ENCODE data around the gene FKRP. TPM values are rescaled to one million over a fixed set of nuclear protein-coding genes. Genes with fewer than 3 reads are reported as not detected.

FKRP gene
- total RNA-seq, 1 experiment from 2014 or later: 19.4 TPM

DNA sequence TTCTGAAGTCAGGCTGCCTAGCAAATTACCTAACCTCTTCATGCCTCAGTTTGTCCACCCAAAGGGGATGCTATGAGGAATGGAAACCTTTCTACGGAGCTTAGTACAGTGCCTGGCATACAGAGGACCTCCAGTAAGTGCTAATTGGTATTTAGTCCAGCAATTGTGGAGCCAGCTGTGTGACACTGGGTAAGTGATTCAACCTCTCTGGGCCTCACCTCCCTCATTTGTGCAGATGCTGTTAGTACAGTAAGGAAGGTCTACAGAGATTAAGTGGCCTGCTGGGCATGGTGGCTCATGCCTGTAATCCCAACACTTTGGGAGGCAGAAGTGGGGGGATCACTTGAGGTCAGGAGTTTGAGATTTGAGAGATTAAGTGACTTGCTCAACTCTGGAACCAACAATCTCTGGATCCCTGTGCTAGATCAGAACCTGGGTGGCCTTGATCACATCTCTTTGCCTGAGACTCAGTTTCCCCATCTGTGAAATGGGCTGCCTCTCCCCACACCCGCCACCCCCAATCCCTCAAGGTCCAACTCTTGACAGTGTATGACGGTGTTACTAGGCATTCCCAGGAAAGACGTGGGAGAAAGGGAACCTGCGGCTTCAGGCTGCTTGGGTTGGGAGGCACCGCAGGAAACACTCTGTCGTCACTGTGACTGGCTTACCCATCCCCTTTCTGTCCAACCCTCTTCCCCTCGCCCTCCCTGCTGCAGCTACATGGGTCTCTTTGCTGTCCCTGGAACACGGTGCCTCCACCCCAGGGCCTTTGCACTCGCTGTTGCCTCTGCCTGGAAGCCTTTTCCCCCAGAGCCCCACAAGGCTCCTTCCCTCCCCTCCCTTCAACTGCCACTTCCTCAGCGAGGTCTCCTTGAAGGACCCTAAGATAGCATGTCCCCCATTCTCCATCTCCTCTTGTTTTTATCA, 47.2 kb upstream of the FKRP start:
- ChIA-PET POLR2A (interaction anchor here (1.5 kb wide), 1 partner anchor 15 kb away, joined by 4 read pairs; no protein-coding TSS in a partner anchor), RAD21 (ENCODE audit: low non-redundant PET in 1 of 2, low total read pairs in 2 of 2, uncharacterized antibody in 2 of 2, unreplicated experiment in 2 of 2) (no interaction called here), CTCF (interaction anchor here (1.3 kb wide), 1 partner anchor 30 kb away, joined by 3 read pairs; no protein-coding TSS in a partner anchor)
- H2AFZ ChIP-seq (ENCODE audit: low read depth, low read length, poor library complexity, severe bottlenecking): no peak overlapping the region
- H3K36me3 ChIP-seq (ENCODE audit: control insufficient read depth in 1 of 2, insufficient read depth in 2 of 2, low read length in 2 of 2): peaks cover 36 to 37% of the 10 kb centered on the region in 2 experiments
- no peaks in the 10 kb centered on the region for H3K9me2 ChIP-seq (ENCODE audit: insufficient read depth)
- no TSS peak for BruUV-seq (replicated peaks)
- no peaks in the 10 kb centered on the region for H4K20me1 ChIP-seq (ENCODE audit: insufficient read depth)
- H3K4me3 ChIP-seq (replicated peaks in 1 of 2; ENCODE audit: low read depth in 1 of 2, low read length in 2 of 2): no peak overlapping the region
- TF ChIP-seq, protein P1, sequence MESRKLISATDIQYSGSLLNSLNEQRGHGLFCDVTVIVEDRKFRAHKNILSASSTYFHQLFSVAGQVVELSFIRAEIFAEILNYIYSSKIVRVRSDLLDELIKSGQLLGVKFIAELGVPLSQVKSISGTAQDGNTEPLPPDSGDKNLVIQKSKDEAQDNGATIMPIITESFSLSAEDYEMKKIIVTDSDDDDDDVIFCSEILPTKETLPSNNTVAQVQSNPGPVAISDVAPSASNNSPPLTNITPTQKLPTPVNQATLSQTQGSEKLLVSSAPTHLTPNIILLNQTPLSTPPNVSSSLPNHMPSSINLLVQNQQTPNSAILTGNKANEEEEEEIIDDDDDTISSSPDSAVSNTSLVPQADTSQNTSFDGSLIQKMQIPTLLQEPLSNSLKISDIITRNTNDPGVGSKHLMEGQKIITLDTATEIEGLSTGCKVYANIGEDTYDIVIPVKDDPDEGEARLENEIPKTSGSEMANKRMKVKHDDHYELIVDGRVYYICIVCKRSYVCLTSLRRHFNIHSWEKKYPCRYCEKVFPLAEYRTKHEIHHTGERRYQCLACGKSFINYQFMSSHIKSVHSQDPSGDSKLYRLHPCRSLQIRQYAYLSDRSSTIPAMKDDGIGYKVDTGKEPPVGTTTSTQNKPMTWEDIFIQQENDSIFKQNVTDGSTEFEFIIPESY (IDR thresholded peaks at IDR 0.05; ENCODE audit: extremely low read depth, insufficient replicate concordance, low read length): no peak
- TF ChIP-seq SRF (IDR thresholded peaks at IDR 0.05; ENCODE audit: low read depth) (no peak), EZH2phosphoT487 (IDR thresholded peaks at IDR 0.05; ENCODE audit: borderline replicate concordance) (no peak), CBX3 (IDR thresholded peaks at IDR 0.05; ENCODE audit: low read depth) (no peak), RAD21 (IDR thresholded peaks at IDR 0.05; ENCODE audit: low read depth) (no peak), POLR2AphosphoS5 (IDR thresholded peaks at IDR 0.05; ENCODE audit: low read depth, low read length) (0 out of 2 replicates have a peak, but pooled peaks have one; percentile 17)
- TF ChIP-seq, protein P2, sequence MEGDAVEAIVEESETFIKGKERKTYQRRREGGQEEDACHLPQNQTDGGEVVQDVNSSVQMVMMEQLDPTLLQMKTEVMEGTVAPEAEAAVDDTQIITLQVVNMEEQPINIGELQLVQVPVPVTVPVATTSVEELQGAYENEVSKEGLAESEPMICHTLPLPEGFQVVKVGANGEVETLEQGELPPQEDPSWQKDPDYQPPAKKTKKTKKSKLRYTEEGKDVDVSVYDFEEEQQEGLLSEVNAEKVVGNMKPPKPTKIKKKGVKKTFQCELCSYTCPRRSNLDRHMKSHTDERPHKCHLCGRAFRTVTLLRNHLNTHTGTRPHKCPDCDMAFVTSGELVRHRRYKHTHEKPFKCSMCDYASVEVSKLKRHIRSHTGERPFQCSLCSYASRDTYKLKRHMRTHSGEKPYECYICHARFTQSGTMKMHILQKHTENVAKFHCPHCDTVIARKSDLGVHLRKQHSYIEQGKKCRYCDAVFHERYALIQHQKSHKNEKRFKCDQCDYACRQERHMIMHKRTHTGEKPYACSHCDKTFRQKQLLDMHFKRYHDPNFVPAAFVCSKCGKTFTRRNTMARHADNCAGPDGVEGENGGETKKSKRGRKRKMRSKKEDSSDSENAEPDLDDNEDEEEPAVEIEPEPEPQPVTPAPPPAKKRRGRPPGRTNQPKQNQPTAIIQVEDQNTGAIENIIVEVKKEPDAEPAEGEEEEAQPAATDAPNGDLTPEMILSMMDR (IDR thresholded peaks at IDR 0.05 in 2 of 3, conservative IDR thresholded peaks at IDR 0.05 in 1 of 3; ENCODE audit: borderline replicate concordance in 1 of 3, insufficient read depth in 1 of 3, low read depth in 2 of 3, low read length in 2 of 3): no peak
- TF ChIP-seq, protein P3, sequence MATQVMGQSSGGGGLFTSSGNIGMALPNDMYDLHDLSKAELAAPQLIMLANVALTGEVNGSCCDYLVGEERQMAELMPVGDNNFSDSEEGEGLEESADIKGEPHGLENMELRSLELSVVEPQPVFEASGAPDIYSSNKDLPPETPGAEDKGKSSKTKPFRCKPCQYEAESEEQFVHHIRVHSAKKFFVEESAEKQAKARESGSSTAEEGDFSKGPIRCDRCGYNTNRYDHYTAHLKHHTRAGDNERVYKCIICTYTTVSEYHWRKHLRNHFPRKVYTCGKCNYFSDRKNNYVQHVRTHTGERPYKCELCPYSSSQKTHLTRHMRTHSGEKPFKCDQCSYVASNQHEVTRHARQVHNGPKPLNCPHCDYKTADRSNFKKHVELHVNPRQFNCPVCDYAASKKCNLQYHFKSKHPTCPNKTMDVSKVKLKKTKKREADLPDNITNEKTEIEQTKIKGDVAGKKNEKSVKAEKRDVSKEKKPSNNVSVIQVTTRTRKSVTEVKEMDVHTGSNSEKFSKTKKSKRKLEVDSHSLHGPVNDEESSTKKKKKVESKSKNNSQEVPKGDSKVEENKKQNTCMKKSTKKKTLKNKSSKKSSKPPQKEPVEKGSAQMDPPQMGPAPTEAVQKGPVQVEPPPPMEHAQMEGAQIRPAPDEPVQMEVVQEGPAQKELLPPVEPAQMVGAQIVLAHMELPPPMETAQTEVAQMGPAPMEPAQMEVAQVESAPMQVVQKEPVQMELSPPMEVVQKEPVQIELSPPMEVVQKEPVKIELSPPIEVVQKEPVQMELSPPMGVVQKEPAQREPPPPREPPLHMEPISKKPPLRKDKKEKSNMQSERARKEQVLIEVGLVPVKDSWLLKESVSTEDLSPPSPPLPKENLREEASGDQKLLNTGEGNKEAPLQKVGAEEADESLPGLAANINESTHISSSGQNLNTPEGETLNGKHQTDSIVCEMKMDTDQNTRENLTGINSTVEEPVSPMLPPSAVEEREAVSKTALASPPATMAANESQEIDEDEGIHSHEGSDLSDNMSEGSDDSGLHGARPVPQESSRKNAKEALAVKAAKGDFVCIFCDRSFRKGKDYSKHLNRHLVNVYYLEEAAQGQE (IDR thresholded peaks at IDR 0.05; ENCODE audit: low read depth): no peak
- H3K4me2 ChIP-seq (ENCODE audit: low read length): peak overlapping the region; percentile 80; the same call in 1 of the 2 replicates
- H3K27me3 ChIP-seq (ENCODE audit: insufficient read depth, low read length): no peaks in the 10 kb centered on the region
- DNase-seq (ENCODE audit: low read depth, low spot score) (no peak), ATAC-seq (no peak)
- no peak overlapping the region; the same call in 1 of the 2 replicates for H3K9ac ChIP-seq (ENCODE audit: low read length)
- peak overlapping the region; percentile 73 for H3K27ac ChIP-seq (ENCODE audit: low read depth, low read length)
- intact Hi-C loops (cut with micrococcal nuclease): no loop called here
- peaks cover 10 to 26% of the 10 kb centered on the region in 2 experiments for H3K4me1 ChIP-seq (ENCODE audit: control insufficient read depth in 1 of 2, insufficient read depth in 2 of 2, low read length in 2 of 2)
- H3K9me3 ChIP-seq (ENCODE audit: control insufficient read depth in 1 of 2, insufficient read depth in 1 of 2, low read depth in 1 of 2, low read length in 2 of 2): no peaks in the 10 kb centered on the region
- H3K79me2 ChIP-seq (ENCODE audit: insufficient read depth, low read length): peaks cover 8% of the 10 kb centered on the region; the same call in 1 of the 2 replicates
